GM12873 (cell line): ENCODE measurements around the gene GLOD4.

Experiments used
- CTCF ChIP-seq: IDR thresholded peaks from 2 replicates; pipeline ENCODE4 v1.5.1; 2012; ENCODE audit warnings: low read depth, mild to moderate bottlenecking, moderate library complexity, low read length, control low read depth; ENCODE audit not compliant: insufficient read depth; ENCODE audit errors: missing control alignments

GLOD4 gene

GRCh38 chr17:732902-733720 lies 49.0 kb downstream of the GLOD4 start:
- TF ChIP-seq CTCF: no peak

- no peak for TF ChIP-seq CTCF
Measured at GRCh38 chr17:732067-732901, 49.8 kb downstream of the GLOD4 start, which contains the start of gene TLCD3A. Gene TLCD3A (plus strand): TSS chr17:732596. CDS start chr17:732648, 52 bp downstream.

GRCh38 chr17:731644-732066 lies 50.4 kb downstream of the GLOD4 start:
- TF ChIP-seq CTCF: no peak

- TF ChIP-seq CTCF: no peak
Measured at GRCh38 chr17:728911-729310, 53.2 kb downstream of the GLOD4 start.

- TF ChIP-seq CTCF: no peak
Measured at GRCh38 chr17:726271-726919, 55.7 kb downstream of the GLOD4 start.

- no peak for TF ChIP-seq CTCF
Measured at GRCh38 chr17:725746-726145, 56.3 kb downstream of the GLOD4 start.

- no peak for TF ChIP-seq CTCF
Measured at GRCh38 chr17:725084-725483, 57.0 kb downstream of the GLOD4 start.
